ENCODE measurements around the gene APP. TPM values are rescaled to one million over a fixed set of nuclear protein-coding genes. Genes with fewer than 3 reads are reported as not detected.

Gene APP
- total RNA-seq, 2 donors from 2014 or later = 267 to 564 TPM

DNA sequence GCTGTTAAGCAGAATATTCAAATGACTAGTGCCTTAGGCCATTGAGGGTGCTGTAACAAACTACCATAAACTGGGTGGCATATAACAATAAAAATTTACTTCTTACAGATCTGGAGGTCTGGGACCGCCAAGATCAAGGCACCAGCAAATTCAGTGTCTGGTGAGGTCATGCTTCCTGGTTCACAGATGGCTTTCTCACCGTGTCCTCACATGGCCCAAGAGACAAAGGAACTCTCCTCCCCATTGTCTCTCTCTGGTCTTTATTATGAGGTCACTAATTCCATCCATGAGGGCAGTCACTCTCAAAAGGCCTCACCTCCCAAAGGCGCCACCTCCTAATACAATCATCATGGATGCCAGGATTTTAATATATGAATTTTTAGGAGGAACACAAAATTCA, 308.5 kb downstream of the APP start:
- no peaks in the 10 kb centered on the region for H3K27me3 ChIP-seq (replicated peaks; ENCODE audit: insufficient read depth)
- H3K9me3 ChIP-seq = no peaks in the 10 kb centered on the region
- DNase-seq (ENCODE audit: low spot score) = no peak
- intact Hi-C loops (cut with DNase I) = no loop called here
- TF ChIP-seq POLR2AphosphoS5 (IDR thresholded peaks at IDR 0.05) (no peak), POLR2A (IDR thresholded peaks at IDR 0.05) (no peak)
- TF ChIP-seq, protein P1, sequence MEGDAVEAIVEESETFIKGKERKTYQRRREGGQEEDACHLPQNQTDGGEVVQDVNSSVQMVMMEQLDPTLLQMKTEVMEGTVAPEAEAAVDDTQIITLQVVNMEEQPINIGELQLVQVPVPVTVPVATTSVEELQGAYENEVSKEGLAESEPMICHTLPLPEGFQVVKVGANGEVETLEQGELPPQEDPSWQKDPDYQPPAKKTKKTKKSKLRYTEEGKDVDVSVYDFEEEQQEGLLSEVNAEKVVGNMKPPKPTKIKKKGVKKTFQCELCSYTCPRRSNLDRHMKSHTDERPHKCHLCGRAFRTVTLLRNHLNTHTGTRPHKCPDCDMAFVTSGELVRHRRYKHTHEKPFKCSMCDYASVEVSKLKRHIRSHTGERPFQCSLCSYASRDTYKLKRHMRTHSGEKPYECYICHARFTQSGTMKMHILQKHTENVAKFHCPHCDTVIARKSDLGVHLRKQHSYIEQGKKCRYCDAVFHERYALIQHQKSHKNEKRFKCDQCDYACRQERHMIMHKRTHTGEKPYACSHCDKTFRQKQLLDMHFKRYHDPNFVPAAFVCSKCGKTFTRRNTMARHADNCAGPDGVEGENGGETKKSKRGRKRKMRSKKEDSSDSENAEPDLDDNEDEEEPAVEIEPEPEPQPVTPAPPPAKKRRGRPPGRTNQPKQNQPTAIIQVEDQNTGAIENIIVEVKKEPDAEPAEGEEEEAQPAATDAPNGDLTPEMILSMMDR (IDR thresholded peaks at IDR 0.05) = no peak
- 83% methylated on average over 3 of the region's 3 CpGs for WGBS
- no peak overlapping the region for H3K4me3 ChIP-seq
- H3K36me3 ChIP-seq = no peaks in the 10 kb centered on the region
- H3K27ac ChIP-seq = no peak overlapping the region
- no peaks in the 10 kb centered on the region for H3K4me1 ChIP-seq (replicated peaks)

DNA sequence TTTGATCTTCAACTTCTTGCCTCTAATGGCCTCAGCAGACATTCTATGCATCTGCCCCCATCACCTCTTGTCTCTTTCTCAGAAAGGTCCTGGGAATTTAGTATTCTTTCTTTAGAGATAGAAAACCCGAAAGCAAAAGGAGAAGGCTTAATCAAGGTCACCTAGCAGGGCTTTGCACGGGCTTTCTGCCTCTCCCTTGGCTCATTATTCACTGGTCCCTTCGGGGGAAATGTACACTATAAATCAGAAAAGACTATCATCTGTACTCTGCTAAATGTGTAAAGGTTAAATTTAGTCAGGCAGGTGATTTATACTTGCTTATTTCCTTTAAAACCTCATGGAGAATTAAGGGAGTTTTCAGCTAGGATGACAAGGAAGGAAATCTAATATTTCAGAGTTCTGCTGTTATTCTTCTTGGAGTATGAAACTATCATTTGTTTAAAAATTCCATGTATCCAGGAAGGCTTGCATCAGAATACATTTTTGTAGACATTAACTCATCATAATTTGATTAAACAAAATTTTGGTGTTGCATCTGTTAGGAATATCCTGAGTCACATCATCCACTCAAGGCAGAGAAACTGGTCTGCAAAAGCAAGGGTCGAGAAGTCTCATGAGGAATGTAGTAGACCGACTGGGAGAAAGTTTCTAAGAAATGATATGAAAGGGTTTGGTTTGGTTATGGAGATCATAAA, 311.2 kb downstream of the APP start:
- H3K27me3 ChIP-seq (replicated peaks; ENCODE audit: insufficient read depth) = no peaks in the 10 kb centered on the region
- H3K9me3 ChIP-seq = no peaks in the 10 kb centered on the region
- no peaks in the 10 kb centered on the region for H3K36me3 ChIP-seq
- TF ChIP-seq POLR2AphosphoS5 (IDR thresholded peaks at IDR 0.05) = no peak
- no peak for TF ChIP-seq POLR2A (IDR thresholded peaks at IDR 0.05)
- TF ChIP-seq, protein P1 (IDR thresholded peaks at IDR 0.05) = no peak
- WGBS = 56% methylated on average over 5 of the region's 5 CpGs
- H3K27ac ChIP-seq = no peak overlapping the region
- no peak for DNase-seq (ENCODE audit: low spot score)
- H3K4me3 ChIP-seq = no peak overlapping the region
- intact Hi-C loops (cut with DNase I) = no loop called here
- no peaks in the 10 kb centered on the region for H3K4me1 ChIP-seq (replicated peaks)

GRCh38 chr21:25858325-25858724, 312.2 kb downstream of the APP start:
- Histone ChIP-seq H3K4me3 (no peak overlapping the region), H3K36me3 (no peaks in the 10 kb centered on the region), H3K27ac (no peak overlapping the region), H3K4me1 (replicated peaks) (no peaks in the 10 kb centered on the region), H3K27me3 (replicated peaks; ENCODE audit: insufficient read depth) (no peaks in the 10 kb centered on the region), H3K9me3 (no peaks in the 10 kb centered on the region)
- WGBS = 91% methylated on average over 3 of the region's 3 CpGs
- no peak for TF ChIP-seq POLR2A (IDR thresholded peaks at IDR 0.05)
- TF ChIP-seq, protein P1 (IDR thresholded peaks at IDR 0.05) = no peak
- TF ChIP-seq POLR2AphosphoS5 (IDR thresholded peaks at IDR 0.05) = no peak
- intact Hi-C loops (cut with DNase I) = no loop called here
- no peak for DNase-seq (ENCODE audit: low spot score)

- DNase-seq (ENCODE audit: low spot score) = no peak
- WGBS = 53% methylated on average over 6 of the region's 6 CpGs
- intact Hi-C loops (cut with DNase I) = no loop called here
- Histone ChIP-seq H3K4me1 (replicated peaks) (no peaks in the 10 kb centered on the region), H3K27me3 (replicated peaks; ENCODE audit: insufficient read depth) (no peaks in the 10 kb centered on the region), H3K4me3 (no peak overlapping the region), H3K36me3 (no peaks in the 10 kb centered on the region), H3K9me3 (no peaks in the 10 kb centered on the region), H3K27ac (no peak overlapping the region)
- TF ChIP-seq POLR2A (IDR thresholded peaks at IDR 0.05) = no peak
- TF ChIP-seq, protein P1 (IDR thresholded peaks at IDR 0.05) = no peak
- TF ChIP-seq POLR2AphosphoS5 (IDR thresholded peaks at IDR 0.05) = no peak
These were observed 313.1 kb downstream of the APP start for GRCh38 chr21:25857308-25858074.
